ENCODE measurements around the gene LIN37.

LIN37 gene

DNA sequence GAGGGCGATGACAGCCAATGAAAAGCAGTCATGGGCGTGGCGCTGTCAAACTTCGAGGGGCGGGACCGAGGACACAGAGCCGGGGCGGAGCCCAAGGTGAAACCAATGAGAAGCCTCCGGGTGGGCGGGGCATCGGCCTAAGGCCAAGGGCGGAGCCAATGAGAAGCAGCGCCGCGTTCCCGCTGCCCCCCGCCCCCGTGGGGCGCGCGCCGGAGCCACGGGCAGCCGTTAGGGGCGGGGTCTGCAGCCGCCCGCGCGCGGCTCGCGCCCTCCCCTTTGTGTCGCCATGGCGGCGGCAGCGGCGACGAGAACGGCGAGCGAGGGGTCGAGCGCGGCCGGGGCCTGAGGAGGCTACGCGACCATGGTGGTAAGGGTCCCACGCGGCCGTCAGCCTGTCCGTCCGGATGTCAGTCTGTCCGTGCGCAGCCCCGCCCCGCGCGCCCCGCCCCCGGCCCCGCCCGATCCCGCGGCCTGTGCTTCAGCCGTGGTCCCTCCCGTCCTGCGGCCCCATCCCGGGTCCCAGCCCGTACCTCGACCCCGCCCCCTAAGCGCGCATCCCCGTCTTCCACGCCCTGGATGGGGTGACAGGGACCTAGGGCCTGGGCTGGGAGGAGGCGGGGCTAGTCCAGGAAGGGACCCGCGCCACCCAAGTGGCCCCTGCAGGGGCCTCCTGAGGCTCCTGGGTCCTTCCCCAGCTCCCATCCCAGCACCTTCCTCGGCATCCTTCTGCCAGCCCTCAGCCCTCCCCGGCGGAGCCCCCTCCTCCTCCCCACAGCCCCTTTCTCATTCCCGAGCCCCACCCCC lies 27.1 kb downstream of the LIN37 start, which contains the start of gene ARHGAP33:
Gene ARHGAP33, plus strand, starts transcription at position 267 of the 804 bp plus-strand sequence. Its CDS starts 95 bp downstream, at position 362.
- peak; percentile 97 for DNase-seq

DNA sequence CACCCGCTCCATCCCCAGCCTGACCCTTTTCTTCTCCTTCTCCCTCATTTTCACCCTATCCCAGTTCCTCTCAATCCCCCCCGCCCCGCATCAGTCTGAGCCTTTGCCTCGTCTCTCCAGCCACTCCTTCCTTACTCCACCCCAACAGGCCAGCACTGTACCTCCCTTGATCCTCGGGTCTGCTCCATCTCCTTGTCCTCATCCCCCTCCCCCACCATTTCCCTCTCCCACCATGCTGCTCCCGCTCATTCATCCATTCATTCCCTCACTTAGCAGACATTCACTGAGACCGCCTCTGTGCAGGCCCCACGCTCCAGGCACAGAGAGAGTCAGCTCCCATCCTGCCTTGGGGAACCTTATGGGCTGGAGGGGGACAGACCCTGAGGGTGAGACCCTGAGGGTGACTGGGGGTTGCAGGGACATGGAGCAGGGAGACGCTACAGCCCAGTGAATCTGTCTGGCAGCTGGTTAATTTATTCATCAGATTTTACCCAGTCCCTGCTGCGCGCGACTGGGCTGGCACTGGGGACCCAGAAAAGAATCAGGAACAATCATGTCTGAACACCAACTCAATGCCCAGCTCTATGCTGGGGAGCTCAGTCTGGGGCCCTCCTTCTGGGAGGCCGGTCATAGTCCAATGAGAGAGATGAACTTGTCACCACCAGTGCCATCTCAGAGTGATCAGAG lies 27.9 kb downstream of the LIN37 start:
- no peak for DNase-seq

DNA sequence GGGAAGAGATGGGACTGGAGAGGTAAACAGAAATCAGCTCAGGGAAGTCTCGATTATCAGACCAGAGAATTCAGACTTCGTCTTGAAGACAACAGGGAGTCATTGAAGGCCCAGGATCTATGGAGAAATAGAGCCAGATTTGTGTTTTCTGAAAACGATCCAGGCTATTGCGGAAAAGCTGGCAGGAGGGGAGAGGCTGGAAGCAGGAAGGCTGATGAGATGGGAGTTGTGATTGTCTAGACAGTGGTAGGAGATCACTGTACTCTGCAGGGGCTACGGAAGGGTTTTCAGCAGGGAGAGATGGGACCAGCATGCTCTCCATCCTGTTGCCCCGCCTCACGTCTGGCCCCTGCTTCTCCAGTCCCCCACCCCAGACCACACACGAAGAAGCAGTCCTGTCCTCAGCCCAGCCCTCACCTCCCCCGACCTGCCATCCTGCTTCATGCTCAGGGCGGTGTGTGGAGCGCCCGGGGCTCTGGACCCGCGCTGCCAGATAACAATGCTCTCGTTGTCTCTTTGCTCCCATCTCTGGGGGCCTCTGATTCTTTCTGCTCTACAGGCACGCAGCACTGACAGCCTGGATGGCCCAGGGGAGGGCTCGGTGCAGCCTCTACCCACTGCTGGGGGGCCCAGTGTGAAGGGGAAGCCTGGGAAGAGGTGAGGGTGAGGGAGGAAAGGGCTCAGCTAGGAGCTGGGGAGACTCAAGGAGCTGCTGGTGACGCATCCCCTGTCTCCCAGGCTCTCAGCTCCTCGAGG lies 28.9 kb downstream of the LIN37 start:
- no peak for DNase-seq

DNA sequence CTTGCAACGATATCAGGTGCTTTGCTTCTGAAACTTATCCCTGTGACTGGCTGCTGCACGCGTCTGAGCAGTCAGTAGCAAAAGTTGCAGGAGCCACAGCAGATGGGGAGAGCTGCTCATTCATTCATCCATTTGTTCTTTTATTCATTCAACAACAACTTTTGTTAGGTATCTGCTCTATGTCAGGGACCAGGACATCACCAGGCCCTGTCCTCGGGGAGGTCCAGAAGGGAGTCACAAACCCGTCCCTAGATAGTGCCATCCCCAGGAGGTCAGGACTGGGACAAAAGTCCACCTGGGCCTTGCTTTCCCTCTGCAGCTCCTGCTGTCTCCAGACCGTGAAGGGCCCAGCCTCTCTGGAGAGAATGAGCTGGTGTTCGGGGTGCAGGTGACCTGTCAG lies 29.6 kb downstream of the LIN37 start:
- no peak for DNase-seq

DNA sequence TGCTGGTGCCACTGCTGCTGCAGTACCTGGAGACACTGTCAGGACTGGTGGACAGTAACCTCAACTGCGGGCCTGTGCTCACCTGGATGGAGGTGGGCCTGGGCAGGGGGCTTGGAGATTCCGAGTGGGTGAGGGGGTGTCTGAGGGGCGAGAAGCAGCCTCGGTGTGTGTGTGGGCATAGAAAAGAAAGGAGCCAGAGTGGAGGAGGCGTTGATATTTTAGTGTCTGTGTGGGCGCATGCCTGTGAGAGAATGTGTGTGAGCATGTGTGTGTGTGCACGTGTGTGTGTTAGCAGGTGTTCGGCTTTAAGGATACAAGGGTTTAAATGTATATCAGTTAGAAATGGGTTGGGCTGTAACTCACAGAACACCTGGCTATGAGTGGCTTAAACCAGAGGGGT lies 30.7 kb downstream of the LIN37 start:
- no peak for DNase-seq

DNA sequence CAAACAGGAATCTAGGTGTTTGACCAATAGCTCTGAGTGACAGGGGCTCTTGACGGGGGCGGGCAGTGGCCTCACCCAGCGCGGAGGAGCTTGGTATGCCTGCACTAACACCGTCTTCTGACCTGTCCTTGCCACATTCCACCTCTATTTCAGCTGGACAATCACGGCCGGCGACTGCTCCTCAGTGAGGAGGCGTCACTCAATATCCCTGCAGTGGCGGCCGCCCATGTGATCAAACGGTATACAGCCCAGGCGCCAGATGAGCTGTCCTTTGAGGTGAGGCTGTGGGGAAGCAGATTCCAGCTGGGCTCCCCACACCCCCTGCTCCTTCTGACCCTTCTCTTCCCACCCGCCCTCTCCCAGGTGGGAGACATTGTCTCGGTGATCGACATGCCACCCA lies 31.7 kb downstream of the LIN37 start:
- no peak for DNase-seq

DNA sequence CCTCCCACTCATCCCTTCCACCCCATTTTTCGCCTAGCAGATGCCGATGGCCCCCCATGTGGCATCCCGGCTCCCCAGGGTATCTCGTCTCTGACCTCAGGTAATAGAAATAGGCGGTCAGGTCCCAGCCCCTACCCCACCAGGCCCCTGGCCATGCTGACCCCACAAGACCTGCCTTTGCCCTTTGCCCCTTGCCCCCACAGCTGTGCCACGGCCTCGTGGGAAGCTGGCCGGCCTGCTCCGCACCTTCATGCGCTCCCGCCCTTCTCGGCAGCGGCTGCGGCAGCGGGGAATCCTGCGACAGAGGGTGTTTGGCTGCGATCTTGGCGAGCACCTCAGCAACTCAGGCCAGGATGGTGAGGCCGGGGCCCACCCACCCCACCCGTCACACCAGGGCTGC lies 32.3 kb downstream of the LIN37 start:
- no peak for DNase-seq

DNA sequence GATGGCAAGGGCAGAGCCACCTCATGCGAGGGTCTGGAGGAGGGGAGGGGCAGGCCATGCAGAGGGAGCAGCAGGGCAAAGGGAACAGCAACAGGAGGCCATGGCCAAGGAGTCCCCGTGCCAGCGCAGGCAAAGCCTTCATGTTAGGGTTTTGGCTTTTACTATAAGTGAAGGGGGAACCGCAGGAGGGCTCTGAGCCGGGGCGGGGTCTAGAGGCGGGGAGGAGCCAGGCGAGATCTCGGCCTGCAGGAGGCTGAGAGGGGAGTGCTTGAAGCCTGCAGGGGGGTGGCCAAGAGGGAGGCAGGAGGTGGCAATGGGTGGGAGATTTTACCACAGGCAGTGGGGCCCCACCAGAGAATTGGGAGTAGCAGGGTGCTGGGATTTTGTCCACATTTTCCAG lies 33.3 kb downstream of the LIN37 start:
- DNase-seq = no peak

DNA sequence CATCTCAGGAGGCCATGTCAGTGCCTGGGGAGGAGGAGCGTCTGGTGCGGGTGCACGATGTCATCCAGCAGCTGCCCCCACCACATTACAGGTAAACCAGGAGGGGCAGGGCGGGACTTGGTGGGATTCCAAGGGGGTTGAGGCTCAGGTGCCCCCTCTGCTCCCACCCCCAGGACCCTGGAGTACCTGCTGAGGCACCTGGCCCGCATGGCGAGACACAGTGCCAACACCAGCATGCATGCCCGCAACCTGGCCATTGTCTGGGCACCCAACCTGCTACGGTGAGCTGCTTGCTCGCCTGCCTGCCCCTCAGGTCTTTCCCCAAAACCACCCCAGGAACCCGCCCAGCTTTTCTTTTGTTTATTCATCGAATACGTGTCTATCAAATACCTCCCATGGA lies 34.2 kb downstream of the LIN37 start:
- no peak for DNase-seq

DNA sequence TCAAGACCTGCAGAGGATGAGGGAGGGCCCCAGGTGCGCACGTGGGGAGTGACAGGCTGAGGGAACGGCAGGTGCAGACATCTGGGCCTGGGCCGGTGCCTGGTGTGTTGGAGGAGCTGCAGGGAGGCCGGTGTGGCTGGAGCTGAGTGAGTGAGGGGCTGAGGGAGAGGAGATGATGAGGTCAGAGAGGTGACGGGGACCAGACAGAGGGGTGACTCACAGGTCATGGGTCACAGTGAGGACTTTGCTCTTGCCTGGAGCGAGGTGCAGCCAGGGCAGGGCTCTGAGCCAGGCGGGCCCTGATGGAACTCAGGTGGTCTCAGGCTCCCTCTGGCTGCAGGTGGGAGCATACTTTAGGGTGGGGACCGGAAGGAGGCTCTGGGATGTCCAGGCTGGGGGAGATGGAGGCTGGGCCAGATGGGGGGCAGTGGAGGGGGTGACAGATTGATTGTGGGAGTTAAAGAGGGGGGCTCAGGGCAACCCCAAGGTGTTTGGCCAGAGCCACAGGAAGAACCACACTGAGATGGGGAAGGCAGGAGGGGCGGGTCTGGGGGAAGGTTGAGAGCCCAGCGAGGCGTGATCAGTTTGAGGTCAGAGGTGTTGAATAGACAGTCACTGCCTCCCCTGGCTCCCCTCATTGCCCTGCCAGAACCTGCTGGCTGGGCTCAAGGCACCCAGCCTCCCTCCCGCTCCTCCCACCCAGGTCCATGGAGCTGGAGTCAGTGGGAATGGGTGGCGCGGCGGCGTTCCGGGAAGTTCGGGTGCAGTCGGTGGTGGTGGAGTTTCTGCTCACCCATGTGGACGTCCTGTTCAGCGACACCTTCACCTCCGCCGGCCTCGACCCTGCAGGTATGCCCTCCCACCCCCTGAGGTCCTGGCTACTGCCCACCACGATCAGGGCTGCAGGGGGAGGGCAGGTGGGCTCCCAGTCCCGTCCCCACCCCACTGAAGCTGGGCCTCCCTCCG lies 35.4 kb downstream of the LIN37 start:
- DNase-seq = no peak

DNA sequence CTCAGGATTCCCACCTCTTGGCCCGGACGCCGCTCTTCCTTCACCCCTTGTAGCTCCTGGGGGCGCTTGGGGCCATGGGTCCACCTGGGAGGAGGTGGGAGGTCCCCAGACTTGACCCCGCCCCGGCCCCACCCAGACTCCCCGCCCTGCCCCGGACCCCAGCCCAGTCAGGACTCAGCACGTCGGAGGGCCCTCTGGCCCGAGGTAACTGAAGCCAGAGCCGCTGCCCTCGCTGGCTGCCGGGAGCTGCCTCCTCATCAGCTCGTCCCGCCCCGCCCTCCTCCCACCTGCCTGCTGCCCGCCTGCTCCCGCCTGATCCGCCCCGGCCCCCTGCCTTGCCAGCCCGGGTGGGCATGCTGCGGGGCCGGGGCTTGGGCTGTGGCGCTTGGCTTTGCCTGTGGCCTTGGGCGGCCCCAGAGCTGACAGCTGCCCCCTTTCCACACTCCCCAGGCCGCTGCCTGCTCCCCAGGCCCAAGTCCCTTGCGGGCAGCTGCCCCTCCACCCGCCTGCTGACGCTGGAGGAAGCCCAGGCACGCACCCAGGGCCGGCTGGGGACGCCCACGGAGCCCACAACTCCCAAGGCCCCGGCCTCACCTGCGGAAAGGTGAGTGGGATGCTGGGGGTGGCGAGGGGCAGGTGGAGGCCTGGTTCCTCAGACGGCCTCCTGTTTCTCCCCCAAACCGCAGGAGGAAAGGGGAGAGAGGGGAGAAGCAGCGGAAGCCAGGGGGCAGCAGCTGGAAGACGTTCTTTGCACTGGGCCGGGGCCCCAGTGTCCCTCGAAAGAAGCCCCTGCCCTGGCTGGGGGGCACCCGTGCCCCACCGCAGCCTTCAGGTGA lies 36.3 kb downstream of the LIN37 start:
- DNase-seq = no peak

DNA sequence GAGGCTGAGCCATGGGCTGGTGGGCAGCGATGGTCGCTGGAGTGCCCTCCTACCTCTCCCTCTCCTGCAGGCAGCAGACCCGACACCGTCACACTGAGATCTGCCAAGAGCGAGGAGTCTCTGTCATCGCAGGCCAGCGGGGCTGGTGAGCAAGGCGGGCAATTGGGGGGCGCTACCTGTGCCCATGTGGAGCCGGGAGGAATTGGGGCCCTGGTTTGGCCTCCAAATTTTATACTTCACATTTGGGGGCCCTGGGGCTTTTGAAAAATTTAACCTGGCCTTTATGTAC lies 36.9 kb downstream of the LIN37 start:
- DNase-seq = no peak

DNA sequence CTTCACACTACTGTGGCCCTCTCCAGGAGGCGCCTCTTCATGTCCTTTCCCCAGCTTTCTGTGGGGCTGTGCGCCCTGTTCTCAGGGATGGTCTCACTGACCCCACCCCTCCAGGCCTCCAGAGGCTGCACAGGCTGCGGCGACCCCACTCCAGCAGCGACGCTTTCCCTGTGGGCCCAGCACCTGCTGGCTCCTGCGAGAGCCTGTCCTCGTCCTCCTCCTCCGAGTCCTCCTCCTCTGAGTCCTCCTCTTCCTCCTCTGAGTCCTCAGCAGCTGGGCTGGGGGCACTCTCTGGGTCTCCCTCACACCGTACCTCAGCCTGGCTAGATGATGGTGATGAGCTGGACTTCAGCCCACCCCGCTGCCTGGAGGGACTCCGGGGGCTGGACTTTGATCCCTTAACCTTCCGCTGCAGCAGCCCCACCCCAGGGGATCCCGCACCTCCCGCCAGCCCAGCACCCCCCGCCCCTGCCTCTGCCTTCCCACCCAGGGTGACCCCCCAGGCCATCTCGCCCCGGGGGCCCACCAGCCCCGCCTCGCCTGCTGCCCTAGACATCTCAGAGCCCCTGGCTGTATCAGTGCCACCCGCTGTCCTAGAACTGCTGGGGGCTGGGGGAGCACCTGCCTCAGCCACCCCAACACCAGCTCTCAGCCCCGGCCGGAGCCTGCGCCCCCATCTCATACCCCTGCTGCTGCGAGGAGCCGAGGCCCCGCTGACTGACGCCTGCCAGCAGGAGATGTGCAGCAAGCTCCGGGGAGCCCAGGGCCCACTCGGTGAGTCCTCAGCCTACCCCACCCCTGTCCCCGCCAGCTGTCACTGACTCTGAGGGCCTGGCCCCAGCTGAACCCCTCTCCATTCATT lies 38.2 kb downstream of the LIN37 start:
- no peak for DNase-seq

DNA sequence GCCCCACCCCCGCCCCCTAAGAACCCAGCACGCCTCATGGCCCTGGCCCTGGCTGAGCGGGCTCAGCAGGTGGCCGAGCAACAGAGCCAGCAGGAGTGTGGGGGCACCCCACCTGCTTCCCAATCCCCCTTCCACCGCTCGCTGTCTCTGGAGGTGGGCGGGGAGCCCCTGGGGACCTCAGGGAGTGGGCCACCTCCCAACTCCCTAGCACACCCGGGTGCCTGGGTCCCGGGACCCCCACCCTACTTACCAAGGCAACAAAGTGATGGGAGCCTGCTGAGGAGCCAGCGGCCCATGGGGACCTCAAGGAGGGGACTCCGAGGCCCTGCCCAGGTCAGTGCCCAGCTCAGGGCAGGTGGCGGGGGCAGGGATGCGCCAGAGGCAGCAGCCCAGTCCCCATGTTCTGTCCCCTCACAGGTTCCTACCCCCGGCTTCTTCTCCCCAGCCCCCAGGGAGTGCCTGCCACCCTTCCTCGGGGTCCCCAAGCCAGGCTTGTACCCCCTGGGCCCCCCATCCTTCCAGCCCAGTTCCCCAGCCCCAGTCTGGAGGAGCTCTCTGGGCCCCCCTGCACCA lies 38.9 kb downstream of the LIN37 start:
- DNase-seq = no peak

DNA sequence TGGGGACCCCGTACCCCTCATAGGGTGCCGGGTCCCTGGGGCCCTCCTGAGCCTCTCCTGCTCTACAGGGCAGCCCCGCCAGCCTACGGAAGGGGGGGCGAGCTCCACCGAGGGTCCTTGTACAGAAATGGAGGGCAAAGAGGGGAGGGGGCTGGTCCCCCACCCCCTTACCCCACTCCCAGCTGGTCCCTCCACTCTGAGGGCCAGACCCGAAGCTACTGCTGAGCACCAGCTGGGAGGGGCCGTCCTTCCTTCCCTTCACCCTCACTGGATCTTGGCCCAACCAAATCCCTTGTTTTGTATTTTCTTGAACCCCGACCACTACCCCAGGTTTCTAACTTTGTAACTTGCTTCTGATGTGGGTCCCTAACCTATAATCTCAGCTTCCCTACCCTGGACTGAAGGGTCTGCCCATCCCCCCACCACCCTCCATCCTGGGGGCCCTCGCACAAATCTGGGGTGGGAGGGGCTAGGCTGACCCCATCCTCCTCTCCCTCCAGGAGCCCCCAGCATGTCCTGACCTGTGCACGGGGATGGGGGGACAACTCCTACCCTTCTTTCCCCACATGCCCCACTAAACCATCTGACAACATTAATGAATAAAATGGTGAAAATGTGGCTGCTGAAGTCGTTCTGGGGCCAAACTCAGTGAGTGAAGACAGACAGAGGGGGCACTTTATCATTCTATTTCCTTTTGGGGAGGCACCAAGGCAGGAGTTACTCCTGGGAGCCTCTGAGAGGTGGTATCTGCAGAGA lies 40.0 kb downstream of the LIN37 start:
- DNase-seq = no peak

DNA sequence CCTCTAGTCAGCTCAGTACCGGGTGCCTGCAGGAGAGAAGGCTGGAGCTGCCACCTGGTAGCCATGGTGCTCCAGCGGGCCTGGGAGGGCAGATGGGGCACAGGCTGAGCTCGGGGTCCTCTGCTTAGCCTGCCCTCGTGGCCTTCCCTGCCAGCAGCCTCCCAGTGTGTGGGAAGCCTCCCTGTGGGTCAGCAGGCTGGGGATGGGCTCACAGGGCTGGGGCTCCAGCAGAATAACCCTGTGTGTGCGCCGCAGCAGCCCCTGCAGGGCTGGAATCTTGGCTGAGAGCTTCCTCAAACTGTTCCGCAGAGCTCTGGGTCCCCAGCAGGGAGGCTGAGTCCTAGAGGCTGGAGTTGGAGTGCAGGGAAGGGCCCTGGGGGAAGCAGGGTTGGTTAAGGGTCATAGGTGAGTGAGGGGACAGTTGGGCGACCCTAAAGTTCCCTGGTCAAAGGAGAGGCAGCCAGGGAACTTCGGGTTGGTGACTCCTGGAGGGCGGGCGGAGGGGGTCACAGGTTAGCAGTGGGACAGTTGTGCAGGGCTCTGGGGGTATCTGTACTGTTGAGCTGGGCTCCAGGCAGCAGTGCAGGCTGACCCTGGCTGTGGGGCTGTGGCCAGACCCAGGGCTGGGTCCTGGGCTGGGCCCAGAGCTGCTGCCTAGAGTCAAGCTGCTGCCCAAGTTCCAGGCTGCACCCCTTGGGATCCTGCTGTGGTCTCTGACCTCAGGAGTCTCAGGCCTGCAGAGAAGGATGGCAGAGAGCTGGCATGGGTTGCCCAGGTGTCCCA lies 41.0 kb downstream of the LIN37 start:
- no peak for DNase-seq

DNA sequence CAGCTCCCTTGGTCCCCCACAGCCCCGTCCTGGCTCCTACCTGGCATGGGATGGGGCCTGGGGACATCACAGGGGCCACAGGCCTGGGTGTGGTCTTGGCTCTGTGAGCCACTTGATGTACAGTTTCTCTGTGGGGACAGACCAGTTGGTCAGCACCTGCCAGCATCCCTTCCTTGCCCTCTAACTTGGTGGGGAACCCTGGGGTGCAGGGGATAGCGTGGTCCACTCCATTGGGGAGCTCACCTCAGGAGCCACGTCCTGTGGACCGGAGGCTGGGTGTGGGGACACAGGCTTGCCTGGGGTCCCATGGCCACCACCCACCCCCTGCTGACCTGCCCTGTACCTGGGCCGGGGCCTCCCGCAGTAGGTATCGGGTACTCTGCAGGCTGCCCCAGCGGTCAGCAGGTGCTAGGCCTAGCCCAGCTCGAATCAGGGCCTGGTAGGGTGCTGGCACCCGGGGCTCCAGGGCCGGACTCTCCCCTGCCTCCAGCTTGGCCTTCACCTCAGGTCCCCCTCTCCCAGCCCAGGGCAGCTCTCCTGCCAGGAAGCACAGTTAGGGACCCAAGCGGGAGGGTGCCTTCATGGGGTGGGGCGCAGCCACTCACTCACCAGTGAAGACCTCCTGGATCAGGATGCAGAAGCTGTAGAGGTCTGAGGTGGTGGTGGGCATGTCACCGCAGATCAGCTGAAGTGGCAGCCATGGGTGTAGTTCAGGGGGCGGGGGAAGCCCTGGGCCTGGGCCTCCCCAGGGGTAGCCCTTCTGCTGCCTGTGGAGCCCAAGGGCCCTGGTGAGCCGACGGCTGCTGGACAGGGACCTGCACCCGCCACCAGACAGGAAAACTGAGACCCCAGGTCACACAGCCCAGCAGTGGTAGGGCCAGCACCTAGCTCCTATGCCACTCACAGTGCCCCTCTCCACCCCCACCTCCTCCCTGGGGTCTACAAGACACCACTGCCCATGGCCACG lies 41.9 kb downstream of the LIN37 start:
- no peak for DNase-seq
